ENCODE results near the gene ITGBL1.

- TF ChIP-seq POLR2A (IDR thresholded peaks at IDR 0.05), result no peak
- TF ChIP-seq, protein P1, sequence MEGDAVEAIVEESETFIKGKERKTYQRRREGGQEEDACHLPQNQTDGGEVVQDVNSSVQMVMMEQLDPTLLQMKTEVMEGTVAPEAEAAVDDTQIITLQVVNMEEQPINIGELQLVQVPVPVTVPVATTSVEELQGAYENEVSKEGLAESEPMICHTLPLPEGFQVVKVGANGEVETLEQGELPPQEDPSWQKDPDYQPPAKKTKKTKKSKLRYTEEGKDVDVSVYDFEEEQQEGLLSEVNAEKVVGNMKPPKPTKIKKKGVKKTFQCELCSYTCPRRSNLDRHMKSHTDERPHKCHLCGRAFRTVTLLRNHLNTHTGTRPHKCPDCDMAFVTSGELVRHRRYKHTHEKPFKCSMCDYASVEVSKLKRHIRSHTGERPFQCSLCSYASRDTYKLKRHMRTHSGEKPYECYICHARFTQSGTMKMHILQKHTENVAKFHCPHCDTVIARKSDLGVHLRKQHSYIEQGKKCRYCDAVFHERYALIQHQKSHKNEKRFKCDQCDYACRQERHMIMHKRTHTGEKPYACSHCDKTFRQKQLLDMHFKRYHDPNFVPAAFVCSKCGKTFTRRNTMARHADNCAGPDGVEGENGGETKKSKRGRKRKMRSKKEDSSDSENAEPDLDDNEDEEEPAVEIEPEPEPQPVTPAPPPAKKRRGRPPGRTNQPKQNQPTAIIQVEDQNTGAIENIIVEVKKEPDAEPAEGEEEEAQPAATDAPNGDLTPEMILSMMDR (IDR thresholded peaks at IDR 0.05), result no peak
Observed at GRCh38 chr13:101697745-101698144, 245.3 kb downstream of the ITGBL1 start.

Measured in ovary (tissue), 3 donors.